ENCODE data around the gene INO80D. TPM values are rescaled to one million over a fixed set of nuclear protein-coding genes. Genes with fewer than 3 reads are reported as not detected.

INO80D gene
- total and polyA plus RNA-seq, 2 donors (not counting 1 experiment from before 2014, with no cell fraction given) = 4.8 to 7.4 TPM

GRCh38 chr2:205946226-205946625 is 139.7 kb downstream of the INO80D start:
- peaks cover 2% of the 10 kb centered on the region for H3K27me3 ChIP-seq (ENCODE audit: control insufficient read depth, insufficient read depth, low read length)
- no peak overlapping the region for H2AFZ ChIP-seq (ENCODE audit: low read length)
- no peaks in the 10 kb centered on the region for H4K20me1 ChIP-seq (ENCODE audit: control insufficient read depth, extremely low read depth, insufficient read depth, low read length)
- no peak overlapping the region for H3K9ac ChIP-seq (ENCODE audit: insufficient read depth, low read length)
- no peak overlapping the region for H3K27ac ChIP-seq (ENCODE audit: insufficient read depth, low read length)
- no peaks in the 10 kb centered on the region for H3K4me1 ChIP-seq (ENCODE audit: control insufficient read depth, extremely low read depth, insufficient read depth, low read length)
- H3K9me3 ChIP-seq (ENCODE audit: control insufficient read depth, insufficient read depth, low read depth, low read length) = no peaks in the 10 kb centered on the region
- TF ChIP-seq EZH2 (IDR thresholded peaks at IDR 0.05; ENCODE audit: low read length, missing control alignments) (no peak), CTCF (conservative IDR thresholded peaks at IDR 0.05 in 1 of 2, IDR thresholded peaks at IDR 0.05 in 1 of 2; ENCODE audit: low read depth in 1 of 2, low read length in 2 of 2) (no peak)
- H3K4me3 ChIP-seq (replicated peaks in 1 of 4; ENCODE audit: control extremely low read depth in 1 of 4, insufficient read depth in 1 of 4, low read depth in 3 of 4, low read length in 4 of 4) = no peak overlapping the region
- no peaks in the 10 kb centered on the region for H3K36me3 ChIP-seq (ENCODE audit: control insufficient read depth, insufficient read depth, low read length)
- no peak for DNase-seq (ENCODE audit: low read depth in 2 of 2)
- H3K4me2 ChIP-seq (ENCODE audit: extremely low read depth, insufficient read depth, low read length) = no peak overlapping the region
- H3K79me2 ChIP-seq (ENCODE audit: control insufficient read depth, insufficient read depth, low read length) = no peaks in the 10 kb centered on the region

Other genes starting within 250 kb of the INO80D start
- gene NDUFS1, start 73.3 kb upstream of the INO80D start, total RNA-seq = 81.2 and 133 TPM in 2 replicates
- 118 and 128 TPM in 2 replicates for gene NDUFS1, start 73.3 kb upstream of the INO80D start, polyA plus RNA-seq
- 439 and 578 TPM in 2 replicates for gene EEF1B2, start 73.7 kb upstream of the INO80D start, total RNA-seq
- 936 and 984 TPM in 2 replicates for gene EEF1B2, start 73.7 kb upstream of the INO80D start, polyA plus RNA-seq
- 11.6 TPM in 2 replicates for gene ZDBF2, start 188.5 kb upstream of the INO80D start, total RNA-seq
- 2.4 and 6.3 TPM in 2 replicates for gene ZDBF2, start 188.5 kb upstream of the INO80D start, polyA plus RNA-seq

Data from fibroblast of lung (primary cell).